Measurements from ENCODE around the gene PLD6.
A peak's percentile ranks its signal among the peaks of the same experiment; 100 is the strongest.

Gene PLD6

DNA sequence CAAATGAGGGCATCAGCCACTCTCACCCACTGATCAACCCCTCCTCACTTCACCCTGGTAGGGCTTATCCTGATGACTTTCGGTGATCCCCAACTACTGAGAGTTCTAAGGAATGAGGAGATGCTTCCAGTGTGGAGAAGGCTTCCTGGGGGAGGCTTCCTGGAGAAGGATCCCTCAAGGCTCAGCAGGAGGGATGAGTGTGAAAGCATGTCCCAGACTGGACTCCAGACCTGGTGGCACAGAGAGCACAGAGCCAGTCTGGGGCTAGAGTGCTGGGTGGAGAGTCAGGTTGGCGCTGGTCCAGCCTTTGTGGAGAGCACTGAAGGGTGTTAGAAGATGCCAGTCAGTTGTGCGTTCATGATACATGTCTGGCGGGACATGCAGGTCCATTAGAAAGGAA is 53.7 kb downstream of the PLD6 start:
- DNase-seq, result no peak

DNA sequence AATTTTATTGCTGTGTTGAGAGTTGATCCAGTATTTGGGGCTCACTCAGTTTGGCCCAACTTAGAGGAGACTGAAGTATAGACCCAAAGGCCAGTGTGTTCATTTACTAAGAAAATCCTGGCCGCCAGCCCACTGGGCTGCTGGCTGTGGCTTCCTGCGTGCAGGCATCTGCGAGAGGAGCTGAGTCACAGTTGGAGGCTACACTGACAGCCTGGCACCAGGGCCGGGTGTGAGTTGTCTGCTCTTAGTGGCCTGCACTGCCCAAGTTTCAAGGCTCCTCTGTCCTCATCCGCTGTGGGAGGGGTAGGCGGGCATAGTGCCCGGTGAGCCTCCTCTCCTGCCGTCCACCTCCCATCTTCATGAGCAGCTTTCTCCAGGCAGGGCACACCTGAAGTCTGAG is 54.2 kb downstream of the PLD6 start:
- DNase-seq, result peak; percentile 94 to 95

DNA sequence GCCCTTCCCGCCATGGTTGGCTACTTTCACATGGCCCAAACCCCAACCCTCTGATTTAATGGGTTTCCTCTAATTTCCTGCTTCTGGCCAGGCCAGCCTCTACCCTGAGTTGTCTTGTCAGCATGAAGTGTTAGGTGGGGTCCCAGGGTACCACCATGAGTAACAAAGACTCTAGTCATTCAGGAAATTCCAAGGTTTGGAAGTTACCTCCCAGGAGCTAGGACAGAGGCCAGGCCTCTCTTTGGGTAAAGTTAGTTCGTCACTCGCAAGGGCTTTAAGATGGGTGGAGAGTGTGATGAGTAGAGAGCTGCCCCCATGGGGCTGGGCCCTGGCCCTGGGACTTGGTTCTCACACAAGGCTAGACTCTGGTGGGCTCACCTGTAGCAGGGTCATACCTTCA is 54.6 kb downstream of the PLD6 start:
- peak; percentile 76 to 81 for DNase-seq

GRCh38 chr17:17151055-17151454 is 55.1 kb downstream of the PLD6 start:
- DNase-seq, result peak; percentile 75 to 88

Data from SW 1271 (cell line).